Measurements from ENCODE around the gene HAUS8. TPM values are rescaled to one million over a fixed set of nuclear protein-coding genes. Genes with fewer than 3 reads are reported as not detected.

Gene HAUS8
- total RNA-seq, 1 experiment from 2014 or later, result 19.1 TPM

DNA sequence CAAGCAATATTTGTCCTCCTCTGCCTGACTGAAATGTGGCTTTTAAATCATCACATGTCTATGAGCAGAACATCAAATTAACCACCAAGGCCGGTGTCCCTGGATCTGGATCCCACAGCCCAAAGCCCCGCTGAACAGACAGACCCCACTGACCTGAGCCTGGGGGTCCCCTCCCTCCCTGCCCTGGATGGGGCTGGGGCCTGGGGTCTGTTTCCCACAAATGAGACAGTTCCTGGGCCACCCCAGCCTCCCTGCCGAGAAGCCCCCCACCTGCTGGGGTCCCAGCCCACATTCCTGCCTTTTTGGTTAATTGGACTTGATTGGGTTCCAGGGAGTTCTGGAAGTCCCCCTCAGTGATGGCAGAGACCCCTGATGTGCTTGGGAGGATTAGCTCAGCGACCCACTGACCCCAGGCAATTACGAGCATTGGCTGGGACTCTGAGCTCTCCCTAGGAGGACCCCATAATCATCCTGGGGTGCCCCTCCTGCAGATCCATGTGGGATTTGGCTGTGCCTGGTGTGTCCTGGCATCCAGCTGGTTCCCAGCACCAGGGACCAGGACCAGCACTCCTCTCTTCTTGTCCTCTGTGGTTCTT lies 29.2 kb downstream of the HAUS8 start:
- H3K4me2 ChIP-seq (ENCODE audit: low read length), result no peak overlapping the region
- BruUV-seq (replicated peaks), result no TSS peak
- intact Hi-C loops (cut with micrococcal nuclease), result no loop called here
- peaks cover 8% of the 10 kb centered on the region; the same call in 1 of the 2 replicates for H3K36me3 ChIP-seq (ENCODE audit: low read depth, low read length)
- no peaks in the 10 kb centered on the region for H4K20me1 ChIP-seq (ENCODE audit: low read length)
- CTCF ChIA-PET, result no interaction called here
- H3K9me2 ChIP-seq (replicated peaks; ENCODE audit: low read length), result no peaks in the 10 kb centered on the region
- POLR2A ChIA-PET (ENCODE audit: unreplicated experiment), result no interaction called here
- TF ChIP-seq CTCF (conservative IDR thresholded peaks at IDR 0.05; ENCODE audit: low read depth, low read length) (no peak), EZH2phosphoT487 (IDR thresholded peaks at IDR 0.05; ENCODE audit: borderline replicate concordance, low read length) (no peak), EZH2 (IDR thresholded peaks at IDR 0.05; ENCODE audit: low read length, unreplicated experiment) (no peak)
- no peaks in the 10 kb centered on the region for H3K79me2 ChIP-seq (ENCODE audit: low read length)
- no peak overlapping the region for H2AFZ ChIP-seq (ENCODE audit: low read length)
- H3F3A ChIP-seq (ENCODE audit: low read length, unreplicated experiment), result no peaks in the 10 kb centered on the region
- H3K4me3 ChIP-seq (ENCODE audit: low read length), result no peak overlapping the region
- DNase-seq (no peak), ATAC-seq (no peak)
- H3K27ac ChIP-seq (ENCODE audit: low read length), result no peak overlapping the region
- H3K4me1 ChIP-seq (ENCODE audit: insufficient read depth, low read length), result peaks cover 10% of the 10 kb centered on the region
- H3K9me3 ChIP-seq (ENCODE audit: low read length), result no peaks in the 10 kb centered on the region
- no peak overlapping the region for H3K9ac ChIP-seq (ENCODE audit: low read length)
- no peaks in the 10 kb centered on the region for H3K27me3 ChIP-seq (ENCODE audit: low read length)

- Histone ChIP-seq H3K27me3 (ENCODE audit: low read length) (no peaks in the 10 kb centered on the region), H3K4me1 (ENCODE audit: insufficient read depth, low read length) (no peaks in the 10 kb centered on the region), H3K9me2 (replicated peaks; ENCODE audit: low read length) (no peaks in the 10 kb centered on the region), H4K20me1 (ENCODE audit: low read length) (no peaks in the 10 kb centered on the region), H3K4me2 (ENCODE audit: low read length) (no peak overlapping the region), H3F3A (ENCODE audit: low read length, unreplicated experiment) (no peaks in the 10 kb centered on the region), H3K79me2 (ENCODE audit: low read length) (no peaks in the 10 kb centered on the region), H3K9me3 (ENCODE audit: low read length) (no peaks in the 10 kb centered on the region), H2AFZ (ENCODE audit: low read length) (no peak overlapping the region), H3K9ac (ENCODE audit: low read length) (no peak overlapping the region), H3K36me3 (ENCODE audit: low read depth, low read length) (no peaks in the 10 kb centered on the region; the same call in 1 of the 2 replicates), H3K27ac (ENCODE audit: low read length) (no peak overlapping the region), H3K4me3 (ENCODE audit: low read length) (no peak overlapping the region)
- POLR2A ChIA-PET (ENCODE audit: unreplicated experiment), result no interaction called here
- CTCF ChIA-PET, result no interaction called here
- intact Hi-C loops (cut with micrococcal nuclease), result no loop called here
- no TSS peak for BruUV-seq (replicated peaks)
- TF ChIP-seq EZH2phosphoT487 (IDR thresholded peaks at IDR 0.05; ENCODE audit: borderline replicate concordance, low read length) (no peak), CTCF (conservative IDR thresholded peaks at IDR 0.05; ENCODE audit: low read depth, low read length) (no peak), EZH2 (IDR thresholded peaks at IDR 0.05; ENCODE audit: low read length, unreplicated experiment) (no peak)
- no peak for ATAC-seq
- no peak for DNase-seq
These were observed 31.5 kb downstream of the HAUS8 start for GRCh38 chr19:17043744-17044143.

DNA sequence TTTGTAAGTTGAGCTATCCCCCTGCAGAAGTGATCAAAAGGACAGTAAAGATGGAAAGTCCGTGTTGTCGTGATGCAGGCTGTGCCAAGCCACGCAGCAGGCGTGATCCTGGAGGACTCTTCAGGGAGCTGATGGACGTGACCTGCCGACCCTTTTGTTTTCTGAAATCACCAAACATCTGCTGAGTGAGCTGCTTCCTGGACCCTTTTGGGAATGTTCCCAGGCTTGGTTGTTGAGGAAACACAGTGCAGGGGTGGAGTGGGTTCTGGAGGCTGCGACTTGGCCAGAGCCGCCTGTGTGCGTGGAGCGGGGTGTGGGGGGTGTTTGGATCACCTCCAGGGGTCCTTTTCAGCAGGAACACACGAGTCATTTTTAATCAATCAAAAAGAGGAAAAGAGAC lies 33.3 kb downstream of the HAUS8 start:
- ATAC-seq (no peak), DNase-seq (no peak)
- intact Hi-C loops (cut with micrococcal nuclease), result no loop called here
- POLR2A ChIA-PET (ENCODE audit: unreplicated experiment), result no interaction called here
- Histone ChIP-seq H3K27ac (ENCODE audit: low read length) (no peak overlapping the region), H3K4me3 (ENCODE audit: low read length) (no peak overlapping the region), H3K9ac (ENCODE audit: low read length) (no peak overlapping the region), H3K4me1 (ENCODE audit: insufficient read depth, low read length) (no peaks in the 10 kb centered on the region), H3K9me3 (ENCODE audit: low read length) (no peaks in the 10 kb centered on the region), H3K4me2 (ENCODE audit: low read length) (no peak overlapping the region), H3K27me3 (ENCODE audit: low read length) (no peaks in the 10 kb centered on the region), H3K36me3 (ENCODE audit: low read depth, low read length) (no peaks in the 10 kb centered on the region), H2AFZ (ENCODE audit: low read length) (no peak overlapping the region), H3F3A (ENCODE audit: low read length, unreplicated experiment) (no peaks in the 10 kb centered on the region), H3K79me2 (ENCODE audit: low read length) (no peaks in the 10 kb centered on the region), H3K9me2 (replicated peaks; ENCODE audit: low read length) (no peaks in the 10 kb centered on the region), H4K20me1 (ENCODE audit: low read length) (no peaks in the 10 kb centered on the region)
- CTCF ChIA-PET, result no interaction called here
- BruUV-seq (replicated peaks), result no TSS peak
- TF ChIP-seq EZH2phosphoT487 (IDR thresholded peaks at IDR 0.05; ENCODE audit: borderline replicate concordance, low read length) (no peak), CTCF (conservative IDR thresholded peaks at IDR 0.05; ENCODE audit: low read depth, low read length) (no peak), EZH2 (IDR thresholded peaks at IDR 0.05; ENCODE audit: low read length, unreplicated experiment) (no peak)

Measured in PC-3 (cell line).